K562 (cell line): ENCODE measurements around the gene PDZRN3. TPM values are rescaled to one million over a fixed set of nuclear protein-coding genes. Genes with fewer than 3 reads are reported as not detected.

Experiments
- ATAC-seq: fragments of 200-7000 bp; cut with Tn5 transposase; 3 replicates; pipeline ENCODE4 v1.9.1; 2020; ENCODE audit warnings: moderate library complexity
- BruUV-seq: library from RNA; stranded (reverse); fragments of 400-500 nt; replicated peaks from 2 replicates; lab custom pipeline; 2021; lab: Mats Ljungman, UMichigan
- CTCF ChIA-PET: fragments of 300-600 bp; formaldehyde crosslinking; extraction: SDS; loops from one replicate; lab custom pipeline; 2021; ENCODE audit warnings: low intra/inter-chr PET ratio; lab: Yijun Ruan, JAX
- POLR2A ChIA-PET: fragments of 300-600, 350-650 bp; sonication (Branson Sonifier 250); formaldehyde crosslinking; extraction: SDS; loops from one replicate; lab custom pipeline; 2021; ENCODE audit warnings: antibody characterized with exemption, inconsistent platforms; lab: Yijun Ruan, JAX
- DNase-seq, 4 experiments: peaks; one replicate each; pipeline versions ENCODE4 v3.0.0 to v3.0.0-alpha.2; 2011 to 2018; ENCODE audit warnings: low spot score in 3 of 4, mixed read lengths in 3 of 4; ENCODE audit errors: extremely low read depth in 1 of 4
- FAIRE-seq: peaks from 2 replicates; lab custom pipeline; 2011; peaks lifted over from hg19 to GRCh38; lab: Jason Lieb, UNC
- H2AFZ ChIP-seq: 2 replicates; pipeline ENCODE4 v1.6.0; 2011; ENCODE audit warnings: low read depth, low read length, control low read depth, inconsistent platforms
- H3K27ac ChIP-seq: fragments of 200-600 bp; 3 replicates; pipeline ENCODE4 v1.8.0; 2011; ENCODE audit warnings: low read depth, mild to moderate bottlenecking, control low read depth, inconsistent platforms, low read length, moderate library complexity, mixed read lengths; ENCODE audit errors: extremely low read depth
- H3K27me3 ChIP-seq, 2 experiments: fragments of 300-600 bp in 1 of 2; 2 replicates in 1 of 2; 3 replicates in 1 of 2; pipeline versions ENCODE4 v1.6.0 to v1.8.0; 2011; ENCODE audit warnings: inconsistent platforms in 2 of 2, low read length in 2 of 2, mild to moderate bottlenecking in 1 of 2, mixed read lengths in 1 of 2, moderate library complexity in 1 of 2; ENCODE audit not compliant: control insufficient read depth in 2 of 2, insufficient read depth in 2 of 2
- H3K36me3 ChIP-seq: fragments of 300-600 bp; 3 replicates; pipeline ENCODE4 v1.8.0; 2011; ENCODE audit warnings: mild to moderate bottlenecking, low read length, inconsistent platforms; ENCODE audit not compliant: control insufficient read depth, insufficient read depth
- H3K4me1 ChIP-seq, 2 experiments: fragments of 200-600 bp in 1 of 2; replicated peaks in 1 of 2; 2 replicates in 1 of 2; 3 replicates in 1 of 2; pipeline versions ENCODE4 v1.5.1 to v1.8.0; 2011; ENCODE audit warnings: inconsistent platforms in 2 of 2, low read length in 2 of 2, mild to moderate bottlenecking in 1 of 2, mixed read lengths in 1 of 2, moderate library complexity in 1 of 2; ENCODE audit not compliant: control insufficient read depth in 2 of 2, insufficient read depth in 2 of 2
- H3K4me2 ChIP-seq: 2 replicates; pipeline ENCODE4 v1.6.1; 2011; ENCODE audit warnings: low read length, control low read depth, inconsistent platforms, mixed read lengths; ENCODE audit not compliant: insufficient read depth
- H3K4me3 ChIP-seq: fragments of 200-600 bp; sonication (generic), shearing (Covaris generic); 2 replicates; pipeline ENCODE4 v1.5.1; 2016; ENCODE audit warnings: control low read depth, inconsistent platforms
- H3K79me2 ChIP-seq: fragments of 200-600 bp; 3 replicates; pipeline ENCODE4 v1.8.0; 2011; ENCODE audit warnings: low read length, inconsistent platforms; ENCODE audit not compliant: control insufficient read depth, insufficient read depth
- H3K9ac ChIP-seq, 2 experiments: 2 replicates each; pipeline versions ENCODE4 v1.6.0 to v1.6.1; 2011; ENCODE audit warnings: low read depth in 2 of 2, low read length in 2 of 2, control low read depth in 1 of 2, inconsistent platforms in 1 of 2, mild to moderate bottlenecking in 1 of 2, mixed read lengths in 1 of 2; ENCODE audit not compliant: insufficient read depth in 1 of 2
- H3K9me1 ChIP-seq: one replicate; pipeline ENCODE4 v1.6.0; 2011; ENCODE audit warnings: inconsistent platforms, mild to moderate bottlenecking, low read length, moderate library complexity; ENCODE audit not compliant: control insufficient read depth, insufficient read depth
- H3K9me3 ChIP-seq: replicated peaks from 2 replicates; pipeline ENCODE4 v1.5.1; 2011; ENCODE audit warnings: low read depth, low read length, inconsistent platforms; ENCODE audit not compliant: control insufficient read depth, insufficient read depth
- H4K20me1 ChIP-seq: replicated peaks from 2 replicates; pipeline ENCODE4 v1.6.1; 2011; ENCODE audit warnings: low read length, inconsistent platforms, mixed read lengths; ENCODE audit not compliant: control insufficient read depth, insufficient read depth
- CHD7 ChIP-seq: fragments of 200-600 bp; sonication (generic); IDR thresholded peaks from one replicate; pipeline ENCODE4 v1.6.1; 2012; ENCODE audit warnings: mild to moderate bottlenecking, low read depth, low read length, inconsistent platforms
- PRPF4 ChIP-seq: fragments of 200-400 bp; formaldehyde crosslinking; IDR thresholded peaks from one replicate; pipeline ENCODE4 v1.6.1; 2017; ENCODE audit warnings: low read length, low read depth, mild to moderate bottlenecking; ENCODE audit not compliant: insufficient read depth, poor library complexity, severe bottlenecking
- ZHX1 ChIP-seq: fragments of 150-350 bp; conservative IDR thresholded peaks from 2 replicates; pipeline ENCODE4 v1.6.1; 2014; ENCODE audit warnings: low read length
- ZMIZ1 ChIP-seq, 2 experiments: fragments of 150-350 bp in 1 of 2; IDR thresholded peaks; 2 replicates each; pipeline ENCODE4 v1.6.1; 2012 to 2016; ENCODE audit warnings: low read depth in 2 of 2, low read length in 2 of 2, mild to moderate bottlenecking in 1 of 2, moderate library complexity in 1 of 2
- WGBS: fragments of 100-300 bp; shearing (Covaris generic); methylation state at CpG from one replicate; pipeline ENCODE4 v1.1.6; 2016; ENCODE audit warnings: low coverage, mixed read lengths; ENCODE audit not compliant: insufficient coverage; ENCODE audit errors: missing lambda C conversion rate; 5-methylcytosine and 5-hydroxymethylcytosine counted together
- in situ Hi-C: fragments of 300-500 bp; cut with MboI; formaldehyde crosslinking; loops from 4 replicates; pipeline ENCODE4 v1.15.0; 2018; ENCODE audit warnings: inconsistent platforms, mixed read lengths
- intact Hi-C: fragments of 100-400 bp; cut with micrococcal nuclease; formaldehyde crosslinking; loops from 2 replicates; pipeline ENCODE4 v1.14.2; 2022
- polyA plus RNA-seq, 8 experiments: library from polyadenylated mRNA; depleted of rRNA in 4 of 8; stranded (reverse) in 5 of 8; unstranded in 3 of 8; fragments of >200 nt; fragmentation: Nextera tagmentation in 2 of 8; fragmentation: Illumina TruSeq in 1 of 8; extraction: Ambion mirVana in 2 of 8; extraction: Trizol in 1 of 8; gene quantifications; 2 replicates each; pipeline versions ENCODE4 v1.2.1 to v1.2.3, GENCODE V29; 2011 to 2014; ENCODE audit warnings: inconsistent platforms in 1 of 8, missing spikeins in 1 of 8
- total RNA-seq, 7 experiments: library from RNA; depleted of rRNA in 6 of 7; stranded (reverse); fragments of >200 nt in 6 of 7; fragmentation: Illumina TruSeq in 2 of 7; extraction: Trizol in 2 of 7; gene quantifications; 2 replicates each; pipeline versions ENCODE4 v1.2.1 to v1.2.3, GENCODE V29; 2011 to 2021; ENCODE audit warnings: low replicate concordance in 1 of 7

PDZRN3 gene
- total and polyA plus RNA-seq, 9 of the 15 experiments (the other 6 are each of a cell fraction or from before 2014, with no cell fraction given) = 0.16 TPM; not detected in 8

GRCh38 chr3:73614419-73614818, 10.3 kb downstream of the PDZRN3 start:
- DNase-seq = no peak
- H3K79me2 ChIP-seq = no peaks in the 10 kb centered on the region
- no peaks in the 10 kb centered on the region for H3K4me1 ChIP-seq
- H3K9ac ChIP-seq = no peak overlapping the region
- in situ Hi-C loops = no loop called here
- no TSS peak for BruUV-seq
- no peaks in the 10 kb centered on the region for H3K36me3 ChIP-seq
- no peak for ATAC-seq
- WGBS = no CpG with 5 or more reads among the region's 2 CpGs
- no peak overlapping the region for H3K4me3 ChIP-seq
- H3K9me3 ChIP-seq = no peaks in the 10 kb centered on the region
- no peaks in the 10 kb centered on the region for H3K27me3 ChIP-seq
- ChIA-PET POLR2A (no interaction called here), CTCF (no interaction called here)
- no peak for FAIRE-seq
- H3K27ac ChIP-seq = no peak overlapping the region
- H3K9me1 ChIP-seq = no peaks in the 10 kb centered on the region
- H3K4me2 ChIP-seq = no peak overlapping the region
- H4K20me1 ChIP-seq = no peaks in the 10 kb centered on the region
- no peak overlapping the region for H2AFZ ChIP-seq
- intact Hi-C loops = no loop called here
- no peak for TF ChIP-seq ZMIZ1 (IDR thresholded peaks at IDR 0.05; ENCODE audit: low read depth in 2 of 2, low read length in 2 of 2)
- no peak for TF ChIP-seq CHD7
- no peak for TF ChIP-seq PRPF4
- TF ChIP-seq ZHX1 = no peak
